ENCODE results near the gene MAPK14.

MAPK14 gene

DNA sequence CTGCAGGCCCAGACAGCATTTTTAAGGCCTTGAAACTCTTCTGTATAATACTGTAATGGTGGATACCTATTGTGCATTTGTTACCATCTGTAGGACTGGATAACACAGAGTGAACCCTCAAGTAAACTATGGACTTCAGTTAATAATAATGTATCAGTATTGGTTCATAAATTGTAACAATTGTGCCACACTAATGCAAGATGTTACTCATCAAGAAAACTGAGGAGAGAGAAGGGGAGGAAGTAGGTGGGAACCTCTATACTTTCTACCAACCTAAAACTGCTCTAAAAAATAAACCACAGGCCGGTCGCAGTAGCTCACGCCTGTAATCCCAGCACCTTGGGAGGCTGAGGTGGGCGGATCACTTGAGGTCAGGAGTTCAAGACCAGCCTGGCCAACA lies 113.5 kb downstream of the MAPK14 start:
- no peak for DNase-seq

DNA sequence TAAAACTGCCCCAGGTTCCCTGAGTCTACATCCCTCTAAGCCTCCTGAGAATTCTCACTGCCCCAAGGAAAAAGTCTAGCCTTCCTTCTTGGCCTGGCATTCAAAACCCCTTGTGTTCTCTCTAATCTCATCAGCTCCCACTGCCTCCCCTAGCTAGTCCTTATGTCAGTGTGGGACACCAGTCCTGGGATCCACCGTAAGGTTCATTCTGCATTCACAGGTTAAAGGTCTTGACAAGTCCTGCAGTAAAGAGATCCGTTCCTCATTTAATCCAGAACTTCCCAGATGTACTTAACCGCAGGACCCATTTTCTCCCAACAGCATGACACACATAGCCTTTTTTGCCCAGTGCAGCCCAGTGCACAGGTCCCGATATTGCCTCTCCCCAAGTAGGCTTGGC lies 114.4 kb downstream of the MAPK14 start:
- DNase-seq, result no peak

DNA sequence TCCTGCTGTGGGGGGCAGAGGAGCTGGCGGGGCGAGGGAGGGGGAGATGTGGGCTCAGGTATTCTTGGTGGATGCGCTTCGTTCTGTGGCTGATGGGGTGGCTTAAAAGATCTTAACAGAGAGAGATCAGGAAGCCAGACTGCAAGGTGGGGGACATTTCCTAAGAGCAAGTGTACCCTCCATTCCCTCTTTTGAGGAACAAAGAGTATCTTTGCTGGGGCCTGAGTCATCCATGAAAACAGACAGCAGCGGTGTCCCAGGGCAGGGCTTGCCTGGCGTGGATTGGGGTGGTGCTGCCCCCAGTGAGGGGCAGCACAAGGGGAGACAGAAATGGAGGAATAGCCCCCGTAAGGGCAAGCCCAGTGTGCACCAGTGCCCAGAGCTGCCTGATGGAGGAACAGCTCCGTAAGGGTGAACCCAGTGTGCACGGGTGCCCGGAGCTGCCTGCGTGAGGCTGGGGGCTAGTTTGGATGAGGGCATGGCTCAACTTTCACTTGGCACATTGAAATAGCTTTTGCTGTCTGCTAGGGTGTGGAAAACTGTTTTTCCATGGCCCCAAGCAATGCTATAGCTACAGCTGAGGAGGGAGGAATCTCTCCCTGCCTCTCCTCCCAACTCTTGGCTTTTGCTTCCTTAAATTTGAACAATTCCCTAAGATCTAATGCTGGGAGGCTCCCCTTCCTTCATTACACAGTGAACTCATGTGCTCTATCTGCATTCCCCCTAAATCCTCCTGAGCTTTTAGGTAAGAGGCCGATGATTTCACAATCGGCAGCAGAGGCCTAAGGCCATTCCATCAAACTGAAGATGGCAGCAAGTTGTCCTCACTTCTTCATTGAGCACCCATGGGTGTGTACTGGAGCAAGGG lies 115.6 kb downstream of the MAPK14 start:
- DNase-seq, result no peak

DNA sequence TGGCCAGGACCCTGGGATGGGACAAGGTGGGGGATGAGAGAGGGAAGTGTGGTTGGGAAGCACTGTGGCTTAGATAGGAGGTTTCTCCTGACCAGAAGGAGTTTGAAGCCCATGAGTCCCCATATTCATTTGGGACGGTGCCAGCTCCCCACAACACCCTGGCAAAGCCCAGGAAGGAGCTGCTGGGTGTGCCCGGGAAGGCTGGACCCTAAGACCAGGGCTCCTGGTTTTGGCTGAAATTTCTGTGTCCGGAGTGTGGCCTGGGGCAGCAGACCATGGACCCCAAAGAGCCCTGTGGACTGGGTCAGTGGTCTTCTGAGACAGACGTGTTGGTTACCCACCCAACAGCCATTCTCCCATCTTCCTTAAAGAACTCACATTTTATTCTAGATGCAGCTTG lies 117.9 kb downstream of the MAPK14 start:
- no peak for DNase-seq

GRCh38 chr6:36147294-36147693 lies 119.7 kb downstream of the MAPK14 start:
- no peak for DNase-seq

DNA sequence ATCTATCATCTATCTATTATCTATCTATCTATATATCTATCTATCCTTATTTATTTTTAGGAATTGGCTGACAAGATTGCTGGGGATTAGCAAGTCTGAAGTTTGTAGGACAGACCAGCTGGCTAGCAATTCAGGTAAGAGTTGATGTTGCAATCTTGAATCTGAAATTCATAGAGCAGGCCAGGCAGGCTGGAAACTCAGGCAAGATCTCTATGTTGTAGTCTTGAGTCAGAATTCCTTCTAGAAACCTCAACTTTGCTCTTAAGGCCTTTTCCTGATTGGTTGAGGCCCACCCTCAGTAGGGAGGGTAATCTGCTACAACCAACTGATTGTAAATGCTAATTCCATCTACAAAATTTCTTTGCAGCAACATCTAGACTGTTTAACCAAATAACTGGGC lies 121.9 kb downstream of the MAPK14 start:
- no peak for DNase-seq

DNA sequence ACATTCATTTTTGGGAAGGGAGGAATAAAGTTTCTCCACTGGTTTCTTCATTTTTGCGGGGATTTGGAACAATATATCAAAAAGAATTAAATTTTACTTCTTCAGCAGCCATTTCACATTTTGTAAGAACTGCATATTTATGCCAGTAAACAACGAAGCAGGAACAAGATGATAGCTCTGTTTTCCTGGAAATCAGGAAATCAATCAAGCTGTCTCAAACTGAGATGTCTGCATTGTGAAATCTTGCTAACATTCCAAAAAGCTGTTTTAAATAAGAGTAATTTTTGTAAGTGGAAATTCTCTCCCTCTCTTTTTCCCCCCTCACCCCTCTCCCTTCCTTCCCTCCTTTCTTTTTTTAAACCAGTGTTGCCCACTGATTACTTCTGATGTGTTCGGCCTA lies 122.7 kb downstream of the MAPK14 start:
- DNase-seq, result no peak

GRCh38 chr6:36154286-36154685 lies 126.7 kb downstream of the MAPK14 start:
- no peak for DNase-seq

DNA sequence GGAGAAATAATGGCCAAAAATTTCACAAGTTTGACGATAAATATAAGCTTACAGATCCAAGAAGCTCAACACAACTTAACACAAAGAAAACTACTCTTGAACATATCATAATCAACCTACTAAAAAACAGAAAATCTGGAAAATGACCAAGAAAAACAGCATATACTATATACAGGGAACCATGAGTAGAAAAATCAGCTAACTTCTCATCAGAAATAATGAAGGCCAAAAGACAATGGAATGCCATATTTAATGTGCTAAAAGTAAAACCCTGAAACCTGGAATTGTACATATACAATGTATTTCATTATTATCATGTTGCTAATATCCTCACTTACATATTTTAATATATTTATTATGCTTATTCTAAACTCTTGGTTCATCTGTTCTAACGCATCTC lies 128.1 kb downstream of the MAPK14 start:
- no peak for DNase-seq

GRCh38 chr6:36160147-36160760 lies 132.6 kb downstream of the MAPK14 start:
- DNase-seq, result no peak
